Nephron (organoid): ENCODE results near the gene PWWP2B.
A peak's percentile ranks its signal among the peaks of the same experiment; 100 is the strongest.

Experiments
- H3K27ac Mint-ChIP-seq, 3 experiments: 2 replicates each; pipeline ENCODE4 v1.8.0; 2020; ENCODE audit warnings: mixed read lengths in 3 of 3, mild to moderate bottlenecking in 2 of 3, moderate library complexity in 1 of 3
- H3K27me3 Mint-ChIP-seq: 2 replicates; pipeline ENCODE4 v1.8.0; 2021; ENCODE audit warnings: low read depth, mild to moderate bottlenecking, moderate library complexity, mixed read lengths
- H3K36me3 Mint-ChIP-seq: 2 replicates; pipeline ENCODE4 v1.8.0; 2020; ENCODE audit warnings: low read depth, mixed read lengths
- H3K4me1 Mint-ChIP-seq: 2 replicates; pipeline ENCODE4 v1.8.0; 2020; ENCODE audit warnings: mixed read lengths
- H3K4me3 Mint-ChIP-seq, 3 experiments: 2 replicates each; pipeline ENCODE4 v1.8.0; 2020; ENCODE audit warnings: mild to moderate bottlenecking in 3 of 3, mixed read lengths in 3 of 3, moderate library complexity in 2 of 3
- H3K9me3 Mint-ChIP-seq: 2 replicates; pipeline ENCODE4 v1.8.0; 2020; ENCODE audit warnings: mixed read lengths
- CTCF ChIP-seq, 3 experiments: fragments of 200-600 bp; sonication (generic); IDR thresholded peaks; one replicate each; pipeline ENCODE4 v1.5.0; 2021; ENCODE audit warnings: antibody characterized with exemption in 3 of 3; ENCODE audit not compliant: unreplicated experiment in 3 of 3

PWWP2B gene

DNA sequence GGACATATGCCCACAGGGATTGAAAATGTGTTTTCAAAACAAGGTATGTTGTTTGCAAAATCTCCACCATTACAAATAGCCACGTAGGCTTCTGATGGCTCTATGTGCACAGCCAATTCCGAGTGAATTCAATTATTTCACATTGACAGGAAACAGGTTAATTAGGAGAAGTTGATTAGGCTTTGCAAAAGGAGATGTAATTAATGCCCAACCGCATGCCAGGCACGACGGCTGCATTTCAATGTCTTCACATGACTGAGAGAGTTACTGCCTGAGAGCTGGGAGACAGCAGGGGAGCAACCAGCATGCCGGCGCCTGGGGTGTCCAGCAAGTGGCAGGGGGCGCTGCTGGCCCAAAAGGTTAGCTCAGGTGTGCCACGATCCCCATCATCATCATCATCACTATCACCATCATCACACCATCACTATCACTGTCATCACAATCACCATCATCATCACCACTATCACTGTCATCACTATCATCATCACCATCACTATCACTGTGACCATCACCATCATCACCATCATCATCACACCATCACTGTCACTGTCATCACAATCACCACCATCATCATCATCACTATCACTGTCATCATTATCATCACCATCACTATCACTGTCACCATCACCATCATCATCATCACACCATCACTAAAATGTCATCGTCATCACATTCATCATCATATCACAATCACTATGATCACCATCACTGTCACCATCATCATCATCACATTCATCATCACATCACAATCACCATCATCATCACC lies 30.2 kb downstream of the PWWP2B start:
- H3K4me1 Mint-ChIP-seq: peaks cover 36% of the 10 kb centered on the region

GRCh38 chr10:132427939-132428367 lies 31.0 kb downstream of the PWWP2B start:
- Mint-ChIP-seq H3K4me3 (no peak overlapping the region), H3K4me1 (peaks cover 30% of the 10 kb centered on the region)

More for the DNA sequence above, 30.2 kb downstream of the PWWP2B start:
- Mint-ChIP-seq H3K9me3 (no peaks in the 10 kb centered on the region), H3K4me3 (no peak overlapping the region), H3K27me3 (no peaks in the 10 kb centered on the region), H3K27ac (no peak overlapping the region), H3K36me3 (no peaks in the 10 kb centered on the region)
- TF ChIP-seq CTCF (IDR thresholded peaks at IDR 0.05; ENCODE audit: unreplicated experiment in 3 of 3): no peak

DNA sequence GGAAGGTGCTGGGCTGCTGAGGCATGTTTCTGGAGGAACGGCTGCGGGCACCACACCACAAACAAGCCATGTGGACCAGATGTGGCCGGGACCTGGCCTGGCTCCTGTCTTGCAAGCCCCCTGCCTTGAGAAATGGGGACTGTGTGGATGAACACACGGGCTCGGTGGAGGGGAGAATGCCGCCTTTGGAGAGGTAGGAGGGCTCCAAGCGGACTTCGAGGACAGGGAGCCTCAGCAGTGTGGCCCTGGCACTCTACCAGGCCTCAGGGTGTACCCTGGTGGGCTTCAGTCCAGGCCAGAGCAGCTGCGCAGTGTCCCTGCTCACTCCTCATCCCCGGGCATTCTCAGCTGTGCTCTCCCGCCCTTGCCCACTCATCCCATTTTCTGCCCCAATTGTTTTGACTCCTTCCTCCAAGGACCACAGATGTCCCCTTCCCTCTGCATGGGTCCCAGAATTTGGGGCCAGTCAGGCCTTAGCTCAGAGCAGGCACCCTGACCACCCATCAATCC lies 31.5 kb downstream of the PWWP2B start:
- Mint-ChIP-seq H3K36me3 (no peaks in the 10 kb centered on the region), H3K9me3 (no peaks in the 10 kb centered on the region), H3K27ac (no peak overlapping the region), H3K4me1 (peaks cover 24% of the 10 kb centered on the region), H3K4me3 (no peak overlapping the region), H3K27me3 (no peaks in the 10 kb centered on the region)
- TF ChIP-seq CTCF (IDR thresholded peaks at IDR 0.05; ENCODE audit: unreplicated experiment in 3 of 3): no peak

More at GRCh38 chr10:132427939-132428367, 31.0 kb downstream of the PWWP2B start:
- no peak overlapping the region for H3K27ac Mint-ChIP-seq
- H3K36me3 Mint-ChIP-seq: no peaks in the 10 kb centered on the region
- no peak for TF ChIP-seq CTCF (IDR thresholded peaks at IDR 0.05; ENCODE audit: unreplicated experiment in 3 of 3)
- no peaks in the 10 kb centered on the region for H3K9me3 Mint-ChIP-seq
- no peaks in the 10 kb centered on the region for H3K27me3 Mint-ChIP-seq

DNA sequence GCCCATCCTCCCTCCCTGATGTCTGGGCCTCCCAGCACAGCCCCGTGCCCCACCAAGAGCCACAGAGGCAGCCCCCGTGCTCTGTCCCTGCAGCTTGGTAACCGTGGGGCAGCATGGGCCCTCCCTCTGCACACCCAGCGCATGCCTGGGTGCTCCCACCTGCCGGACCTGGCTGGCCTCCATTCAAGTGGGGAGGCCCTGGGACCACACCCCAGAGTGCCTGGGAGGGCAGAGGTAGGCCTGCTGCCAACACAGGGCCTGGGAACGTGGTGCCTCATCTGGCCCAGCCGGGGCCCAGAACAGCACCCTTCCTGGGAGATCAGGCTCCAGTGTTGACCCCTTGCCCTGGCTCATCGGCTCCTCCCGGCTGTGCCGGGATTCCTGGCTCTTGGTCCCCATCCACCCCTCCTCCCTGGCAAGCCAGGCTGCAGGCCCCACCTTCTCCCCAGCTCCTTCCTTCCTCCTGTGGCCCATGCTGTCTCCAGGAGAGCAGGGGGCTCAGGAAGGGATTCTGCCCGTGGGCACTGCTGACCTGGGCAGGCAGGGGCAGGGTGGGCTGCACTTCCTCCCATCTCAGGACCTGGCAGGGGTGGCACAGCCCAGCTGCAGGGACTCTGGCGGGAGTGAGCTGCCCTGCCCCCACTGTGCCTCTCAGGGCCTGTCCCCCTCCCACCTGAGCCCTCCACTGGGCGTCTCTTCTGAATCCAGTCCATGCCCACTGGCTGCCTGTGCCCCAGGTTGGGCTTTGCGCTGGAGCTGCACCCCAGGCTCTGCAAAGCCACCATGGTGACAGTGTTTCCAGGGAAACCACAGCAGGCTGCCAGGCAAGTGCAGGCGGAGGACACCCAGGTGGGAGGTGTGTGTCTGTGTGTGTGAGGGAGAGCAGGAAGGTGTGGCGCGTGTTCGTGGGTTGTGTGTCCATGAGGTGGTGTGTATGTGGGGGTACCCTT lies 32.6 kb downstream of the PWWP2B start:
- Mint-ChIP-seq H3K27me3 (no peaks in the 10 kb centered on the region), H3K4me1 (peaks cover 18% of the 10 kb centered on the region), H3K4me3 (no peak overlapping the region), H3K36me3 (no peaks in the 10 kb centered on the region), H3K27ac (peak overlapping the region; percentile 2 to 24 (median 18)), H3K9me3 (no peaks in the 10 kb centered on the region)
- no peak for TF ChIP-seq CTCF (IDR thresholded peaks at IDR 0.05; ENCODE audit: unreplicated experiment in 3 of 3)

GRCh38 chr10:132430231-132430743 lies 33.3 kb downstream of the PWWP2B start:
- H3K36me3 Mint-ChIP-seq: no peaks in the 10 kb centered on the region
- TF ChIP-seq CTCF (IDR thresholded peaks at IDR 0.05; ENCODE audit: unreplicated experiment in 3 of 3): no peak
- no peaks in the 10 kb centered on the region for H3K9me3 Mint-ChIP-seq
- H3K27ac Mint-ChIP-seq: peak overlapping the region; percentile 2 to 24 (median 18)
- no peak overlapping the region for H3K4me3 Mint-ChIP-seq
- H3K4me1 Mint-ChIP-seq: peaks cover 14% of the 10 kb centered on the region
- no peaks in the 10 kb centered on the region for H3K27me3 Mint-ChIP-seq
